SK-N-SH (cell line): Measurements from ENCODE around the gene CFAP97.

Experiments used
- CHD2 ChIP-seq: fragments of 150-350 bp; IDR thresholded peaks from 2 replicates; pipeline ENCODE4 v1.6.1; 2018; ENCODE audit warnings: low read length; ENCODE audit not compliant: partially characterized antibody
- FOXM1 ChIP-seq: IDR thresholded peaks from 2 replicates; pipeline ENCODE4 v1.4.0; 2012; ENCODE audit warnings: low read depth, mild to moderate bottlenecking
- JUND ChIP-seq: IDR thresholded peaks from 2 replicates; pipeline ENCODE4 v1.4.0; 2012
- MAX ChIP-seq: IDR thresholded peaks from 2 replicates; pipeline ENCODE4 v1.4.0; 2012; ENCODE audit warnings: low read depth
- REST ChIP-seq: IDR thresholded peaks from 2 replicates; pipeline ENCODE4 v1.6.1; 2012; ENCODE audit warnings: mild to moderate bottlenecking, low read depth, low read length, moderate library complexity
- TAF1 ChIP-seq: IDR thresholded peaks from 2 replicates; pipeline ENCODE4 v1.6.1; 2012; ENCODE audit warnings: low read depth, mild to moderate bottlenecking, low read length, moderate library complexity, borderline replicate concordance
- USF2 ChIP-seq: fragments of 150-350 bp; IDR thresholded peaks from 2 replicates; pipeline ENCODE4 v1.6.1; 2017; ENCODE audit warnings: antibody characterized with exemption, low read length, low read depth, borderline replicate concordance
- TF ChIP-seq, protein P1 (sequence below): fragments of 200-600 bp; sonication (generic); IDR thresholded peaks from 2 replicates; pipeline ENCODE4 v1.6.1; 2017; ENCODE audit warnings: antibody characterized with exemption, mild to moderate bottlenecking, moderate library complexity

DNA sequence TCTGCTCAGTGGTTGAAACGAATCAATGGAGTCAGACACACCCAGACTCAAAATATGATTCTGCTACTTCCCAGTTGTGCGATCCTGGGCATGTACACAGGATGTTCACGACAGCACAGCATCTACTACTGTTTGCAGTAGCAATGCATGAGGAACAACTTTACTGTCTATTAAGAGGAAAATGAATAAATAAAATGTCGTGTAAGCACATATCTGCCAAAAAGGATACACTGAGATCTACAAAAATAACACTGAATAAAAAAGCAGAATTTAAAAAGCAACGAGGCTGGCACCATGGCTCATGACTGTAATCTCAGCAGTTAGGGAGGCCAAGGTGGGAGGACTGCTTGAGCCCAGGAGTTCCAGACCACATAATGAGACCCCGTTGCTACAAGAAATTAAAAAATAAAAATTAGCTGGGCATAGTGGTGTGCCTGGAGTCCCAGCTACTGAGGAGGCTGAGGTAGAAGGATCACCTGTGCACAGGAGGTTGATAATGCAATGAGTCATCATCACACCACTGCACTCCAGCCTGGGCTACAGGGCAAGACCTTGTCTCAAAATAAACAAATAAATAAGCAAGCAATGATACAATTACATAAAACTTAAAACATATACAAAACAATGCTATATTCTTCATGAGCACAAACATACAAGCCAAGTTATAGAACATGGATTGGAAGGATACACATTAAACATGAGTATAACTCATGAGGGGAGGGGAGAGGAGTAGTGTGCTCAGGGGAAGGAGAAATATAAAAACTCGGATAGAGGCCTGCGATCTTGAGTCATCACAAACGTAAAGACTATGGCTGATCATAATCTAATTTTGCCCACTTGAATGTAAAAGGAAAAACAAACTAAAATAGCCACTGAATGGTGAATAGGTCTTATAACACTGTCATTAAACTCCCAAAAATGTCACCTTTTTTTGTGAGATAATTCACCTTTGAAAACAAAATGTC, 8.6 kb downstream of the CFAP97 start:
- TF ChIP-seq, protein P1, sequence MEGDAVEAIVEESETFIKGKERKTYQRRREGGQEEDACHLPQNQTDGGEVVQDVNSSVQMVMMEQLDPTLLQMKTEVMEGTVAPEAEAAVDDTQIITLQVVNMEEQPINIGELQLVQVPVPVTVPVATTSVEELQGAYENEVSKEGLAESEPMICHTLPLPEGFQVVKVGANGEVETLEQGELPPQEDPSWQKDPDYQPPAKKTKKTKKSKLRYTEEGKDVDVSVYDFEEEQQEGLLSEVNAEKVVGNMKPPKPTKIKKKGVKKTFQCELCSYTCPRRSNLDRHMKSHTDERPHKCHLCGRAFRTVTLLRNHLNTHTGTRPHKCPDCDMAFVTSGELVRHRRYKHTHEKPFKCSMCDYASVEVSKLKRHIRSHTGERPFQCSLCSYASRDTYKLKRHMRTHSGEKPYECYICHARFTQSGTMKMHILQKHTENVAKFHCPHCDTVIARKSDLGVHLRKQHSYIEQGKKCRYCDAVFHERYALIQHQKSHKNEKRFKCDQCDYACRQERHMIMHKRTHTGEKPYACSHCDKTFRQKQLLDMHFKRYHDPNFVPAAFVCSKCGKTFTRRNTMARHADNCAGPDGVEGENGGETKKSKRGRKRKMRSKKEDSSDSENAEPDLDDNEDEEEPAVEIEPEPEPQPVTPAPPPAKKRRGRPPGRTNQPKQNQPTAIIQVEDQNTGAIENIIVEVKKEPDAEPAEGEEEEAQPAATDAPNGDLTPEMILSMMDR = no peak
- TF ChIP-seq TAF1 = no peak
- TF ChIP-seq USF2 = no peak
- no peak for TF ChIP-seq FOXM1
- TF ChIP-seq REST = no peak
- no peak for TF ChIP-seq JUND
- TF ChIP-seq MAX = no peak
- TF ChIP-seq CHD2 = no peak
